WTC11 (cell line): ENCODE measurements around the gene EMILIN3. TPM values are rescaled to one million over a fixed set of nuclear protein-coding genes. Genes with fewer than 3 reads are reported as not detected.
A peak's percentile ranks its signal among the peaks of the same experiment; 100 is the strongest.

Source experiments
- ATAC-seq: fragments of 200-7000 bp; cut with Tn5 transposase; 2 replicates; pipeline ENCODE4 v1.10.0; 2021; ENCODE audit warnings: mild to moderate bottlenecking, moderate library complexity
- CTCF ChIA-PET: fragments of 300-600 bp; sonication (Branson Sonifier 250); formaldehyde crosslinking; loops from one replicate; lab custom pipeline; 2021; ENCODE audit warnings: antibody characterized with exemption; lab: Charles Lee
- POLR2A ChIA-PET: fragments of 350-600 bp; sonication (Branson Sonifier 250); formaldehyde crosslinking; loops from one replicate; lab custom pipeline; 2021; ENCODE audit warnings: antibody characterized with exemption; lab: Charles Lee
- DNase-seq: peaks from one replicate; pipeline ENCODE4 v3.0.0; 2021; ENCODE audit warnings: low spot score
- H3K27ac Mint-ChIP-seq: 2 replicates; pipeline ENCODE4 v1.8.0; 2021; ENCODE audit warnings: mixed read lengths
- H3K27me3 Mint-ChIP-seq: 2 replicates; pipeline ENCODE4 v1.8.0; 2021; ENCODE audit warnings: low read depth, mild to moderate bottlenecking, moderate library complexity, mixed read lengths
- H3K36me3 Mint-ChIP-seq: 2 replicates; pipeline ENCODE4 v1.8.0; 2021; ENCODE audit warnings: mixed read lengths
- H3K4me1 Mint-ChIP-seq: 2 replicates; pipeline ENCODE4 v1.8.0; 2022; ENCODE audit warnings: mixed read lengths
- H3K4me3 Mint-ChIP-seq: 2 replicates; pipeline ENCODE4 v1.8.0; 2021; ENCODE audit warnings: mild to moderate bottlenecking, moderate library complexity, mixed read lengths
- H3K9me3 Mint-ChIP-seq: 2 replicates; pipeline ENCODE4 v1.8.0; 2021; ENCODE audit warnings: mixed read lengths
- CBFB ChIP-seq: sonication (generic); formaldehyde crosslinking; IDR thresholded peaks from 2 replicates; pipeline ENCODE4 v1.8.1; 2022; ENCODE audit warnings: mild to moderate bottlenecking, low read depth, missing genetic modification reagents
- ELF4 ChIP-seq: sonication (generic); formaldehyde crosslinking; IDR thresholded peaks from 2 replicates; pipeline ENCODE4 v1.8.1; 2022; ENCODE audit warnings: low read depth, mild to moderate bottlenecking, moderate library complexity, missing genetic modification reagents
- FOXJ3 ChIP-seq: sonication (generic); formaldehyde crosslinking; IDR thresholded peaks from 2 replicates; pipeline ENCODE4 v1.9.0; 2021; ENCODE audit warnings: missing genetic modification reagents, mild to moderate bottlenecking, borderline replicate concordance
- NFE2L1 ChIP-seq: sonication (generic); formaldehyde crosslinking; IDR thresholded peaks from 2 replicates; pipeline ENCODE4 v1.8.1; 2023; ENCODE audit warnings: missing genetic modification reagents
- NR1H2 ChIP-seq: sonication (generic); formaldehyde crosslinking; IDR thresholded peaks from 2 replicates; pipeline ENCODE4 v1.9.0; 2021; ENCODE audit warnings: mild to moderate bottlenecking, moderate library complexity, missing genetic modification reagents
- SMAD3 ChIP-seq: sonication (generic); formaldehyde crosslinking; IDR thresholded peaks from 2 replicates; pipeline ENCODE4 v1.8.0; 2022; ENCODE audit warnings: missing genetic modification reagents, mild to moderate bottlenecking, borderline replicate concordance
- TP53 ChIP-seq: sonication (generic); formaldehyde crosslinking; IDR thresholded peaks from 2 replicates; pipeline ENCODE4 v1.8.1; 2023; ENCODE audit warnings: mild to moderate bottlenecking, missing genetic modification reagents
- ZNF121 ChIP-seq: sonication (generic); formaldehyde crosslinking; IDR thresholded peaks from 2 replicates; pipeline ENCODE4 v1.8.0; 2023; ENCODE audit warnings: missing genetic modification reagents
- ZNF671 ChIP-seq: fragments of 250-450 bp; sonication (Bioruptor Pico); IDR thresholded peaks from 2 replicates; pipeline ENCODE4 v1.8.0; 2021; ENCODE audit warnings: mild to moderate bottlenecking
- total RNA-seq: library from RNA; stranded (reverse); gene quantifications from 3 replicates; pipeline ENCODE4 v1.2.3, GENCODE V29; 2021
- TF ChIP-seq, protein P1 (sequence below): sonication (generic); formaldehyde crosslinking; IDR thresholded peaks from 2 replicates; pipeline ENCODE4 v1.8.0; 2023; ENCODE audit warnings: mild to moderate bottlenecking, missing genetic modification reagents
- TF ChIP-seq, protein P2 (sequence below): sonication (generic); formaldehyde crosslinking; conservative IDR thresholded peaks from 2 replicates; pipeline ENCODE4 v1.8.1; 2023; ENCODE audit warnings: mild to moderate bottlenecking, low read depth, missing genetic modification reagents, moderate library complexity
- TF ChIP-seq, protein P3 (sequence below): sonication (generic); formaldehyde crosslinking; IDR thresholded peaks from 2 replicates; pipeline ENCODE4 v1.8.0; 2022; ENCODE audit warnings: missing genetic modification reagents
- TF ChIP-seq, protein P4 (sequence below): sonication (generic); formaldehyde crosslinking; IDR thresholded peaks from 2 replicates; pipeline ENCODE4 v1.8.0; 2023; ENCODE audit warnings: missing genetic modification reagents
- TF ChIP-seq, protein P5 (sequence below): fragments of 250-450 bp; sonication (Bioruptor Pico); IDR thresholded peaks from 2 replicates; pipeline ENCODE4 v1.9.0; 2021; ENCODE audit warnings: moderate library complexity, mild to moderate bottlenecking, inconsistent platforms, borderline replicate concordance
- TF ChIP-seq, protein P6 (sequence below): sonication (generic); formaldehyde crosslinking; IDR thresholded peaks from 2 replicates; pipeline ENCODE4 v1.8.0; 2022; ENCODE audit warnings: mild to moderate bottlenecking, missing genetic modification reagents
- TF ChIP-seq, protein P7 (sequence below): fragments of 250-450 bp; sonication (Bioruptor Pico); IDR thresholded peaks from 2 replicates; pipeline ENCODE4 v1.9.0; 2021; ENCODE audit warnings: mild to moderate bottlenecking, borderline replicate concordance
- TF ChIP-seq, protein P8 (sequence below): sonication (generic); formaldehyde crosslinking; conservative IDR thresholded peaks from 2 replicates; pipeline ENCODE4 v1.8.1; 2022; ENCODE audit warnings: mild to moderate bottlenecking, missing genetic modification reagents

The EMILIN3 gene
- total RNA-seq, 1 experiment from 2014 or later = 5.5 TPM

DNA sequence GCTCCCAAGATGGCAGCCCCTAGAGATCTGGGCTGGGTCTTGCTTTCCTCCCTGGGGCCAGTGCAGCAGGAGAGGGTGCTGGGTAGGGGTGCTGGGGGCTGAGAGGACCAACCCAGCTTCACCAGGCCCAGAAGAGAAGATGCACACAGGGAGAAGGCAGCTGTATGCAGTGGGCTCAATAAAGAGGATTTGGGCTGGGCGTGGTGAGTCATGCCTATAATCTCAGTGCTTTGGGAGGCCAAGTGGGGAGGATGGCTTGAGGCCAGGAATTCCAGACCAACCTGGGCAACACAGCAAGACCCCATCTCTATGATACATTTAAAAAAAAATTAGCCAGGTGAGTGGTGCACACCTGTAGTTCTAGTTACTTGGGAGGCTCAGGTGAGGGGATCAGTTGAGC, 25.7 kb upstream of the EMILIN3 start:
- H3K4me1 Mint-ChIP-seq = peaks cover 25% of the 10 kb centered on the region
- ChIA-PET POLR2A (no interaction called here), CTCF (no interaction called here)
- H3K27me3 Mint-ChIP-seq = no peaks in the 10 kb centered on the region; the same call in 1 of the 2 replicates
- DNase-seq (no peak), ATAC-seq (no peak)
- H3K27ac Mint-ChIP-seq = no peak overlapping the region
- no peaks in the 10 kb centered on the region for H3K9me3 Mint-ChIP-seq
- no peaks in the 10 kb centered on the region for H3K36me3 Mint-ChIP-seq
- TF ChIP-seq NFE2L1 (CRISPR knock-in tag) (no peak), ZNF121 (CRISPR knock-in tag) (peak; percentile 72)
- TF ChIP-seq, protein P1, sequence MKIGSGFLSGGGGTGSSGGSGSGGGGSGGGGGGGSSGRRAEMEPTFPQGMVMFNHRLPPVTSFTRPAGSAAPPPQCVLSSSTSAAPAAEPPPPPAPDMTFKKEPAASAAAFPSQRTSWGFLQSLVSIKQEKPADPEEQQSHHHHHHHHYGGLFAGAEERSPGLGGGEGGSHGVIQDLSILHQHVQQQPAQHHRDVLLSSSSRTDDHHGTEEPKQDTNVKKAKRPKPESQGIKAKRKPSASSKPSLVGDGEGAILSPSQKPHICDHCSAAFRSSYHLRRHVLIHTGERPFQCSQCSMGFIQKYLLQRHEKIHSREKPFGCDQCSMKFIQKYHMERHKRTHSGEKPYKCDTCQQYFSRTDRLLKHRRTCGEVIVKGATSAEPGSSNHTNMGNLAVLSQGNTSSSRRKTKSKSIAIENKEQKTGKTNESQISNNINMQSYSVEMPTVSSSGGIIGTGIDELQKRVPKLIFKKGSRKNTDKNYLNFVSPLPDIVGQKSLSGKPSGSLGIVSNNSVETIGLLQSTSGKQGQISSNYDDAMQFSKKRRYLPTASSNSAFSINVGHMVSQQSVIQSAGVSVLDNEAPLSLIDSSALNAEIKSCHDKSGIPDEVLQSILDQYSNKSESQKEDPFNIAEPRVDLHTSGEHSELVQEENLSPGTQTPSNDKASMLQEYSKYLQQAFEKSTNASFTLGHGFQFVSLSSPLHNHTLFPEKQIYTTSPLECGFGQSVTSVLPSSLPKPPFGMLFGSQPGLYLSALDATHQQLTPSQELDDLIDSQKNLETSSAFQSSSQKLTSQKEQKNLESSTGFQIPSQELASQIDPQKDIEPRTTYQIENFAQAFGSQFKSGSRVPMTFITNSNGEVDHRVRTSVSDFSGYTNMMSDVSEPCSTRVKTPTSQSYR (CRISPR knock-in tag) = no peak
- no peak overlapping the region for H3K4me3 Mint-ChIP-seq

DNA sequence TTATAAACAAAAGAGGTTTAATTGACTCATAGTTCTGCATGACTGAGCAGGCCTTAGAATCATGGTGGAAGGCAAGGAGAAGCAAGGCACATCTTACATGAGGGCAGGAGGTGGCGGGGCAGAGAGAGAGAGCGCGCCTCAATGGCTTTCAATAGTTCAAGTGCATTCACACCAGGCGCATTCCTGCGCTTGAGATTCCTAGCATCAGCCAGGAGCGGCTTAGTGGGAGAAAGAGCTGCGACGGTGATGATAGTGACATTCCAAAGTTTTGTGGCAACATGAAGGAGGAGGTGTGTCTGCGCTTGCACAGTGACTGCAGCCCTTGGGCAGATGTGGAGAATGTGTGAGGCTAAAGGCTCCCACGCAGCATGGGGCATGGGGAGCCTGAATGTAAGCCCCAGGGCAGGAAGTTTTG, 25.0 kb upstream of the EMILIN3 start:
- no peak for ATAC-seq
- ChIA-PET CTCF (no interaction called here), POLR2A (no interaction called here)
- H3K36me3 Mint-ChIP-seq = no peaks in the 10 kb centered on the region
- no peak for DNase-seq
- peaks cover 25% of the 10 kb centered on the region for H3K4me1 Mint-ChIP-seq
- H3K9me3 Mint-ChIP-seq = no peaks in the 10 kb centered on the region
- H3K4me3 Mint-ChIP-seq = no peak overlapping the region
- TF ChIP-seq, protein P2, sequence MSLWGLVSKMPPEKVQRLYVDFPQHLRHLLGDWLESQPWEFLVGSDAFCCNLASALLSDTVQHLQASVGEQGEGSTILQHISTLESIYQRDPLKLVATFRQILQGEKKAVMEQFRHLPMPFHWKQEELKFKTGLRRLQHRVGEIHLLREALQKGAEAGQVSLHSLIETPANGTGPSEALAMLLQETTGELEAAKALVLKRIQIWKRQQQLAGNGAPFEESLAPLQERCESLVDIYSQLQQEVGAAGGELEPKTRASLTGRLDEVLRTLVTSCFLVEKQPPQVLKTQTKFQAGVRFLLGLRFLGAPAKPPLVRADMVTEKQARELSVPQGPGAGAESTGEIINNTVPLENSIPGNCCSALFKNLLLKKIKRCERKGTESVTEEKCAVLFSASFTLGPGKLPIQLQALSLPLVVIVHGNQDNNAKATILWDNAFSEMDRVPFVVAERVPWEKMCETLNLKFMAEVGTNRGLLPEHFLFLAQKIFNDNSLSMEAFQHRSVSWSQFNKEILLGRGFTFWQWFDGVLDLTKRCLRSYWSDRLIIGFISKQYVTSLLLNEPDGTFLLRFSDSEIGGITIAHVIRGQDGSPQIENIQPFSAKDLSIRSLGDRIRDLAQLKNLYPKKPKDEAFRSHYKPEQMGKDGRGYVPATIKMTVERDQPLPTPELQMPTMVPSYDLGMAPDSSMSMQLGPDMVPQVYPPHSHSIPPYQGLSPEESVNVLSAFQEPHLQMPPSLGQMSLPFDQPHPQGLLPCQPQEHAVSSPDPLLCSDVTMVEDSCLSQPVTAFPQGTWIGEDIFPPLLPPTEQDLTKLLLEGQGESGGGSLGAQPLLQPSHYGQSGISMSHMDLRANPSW = no peak
- TF ChIP-seq, protein P3, sequence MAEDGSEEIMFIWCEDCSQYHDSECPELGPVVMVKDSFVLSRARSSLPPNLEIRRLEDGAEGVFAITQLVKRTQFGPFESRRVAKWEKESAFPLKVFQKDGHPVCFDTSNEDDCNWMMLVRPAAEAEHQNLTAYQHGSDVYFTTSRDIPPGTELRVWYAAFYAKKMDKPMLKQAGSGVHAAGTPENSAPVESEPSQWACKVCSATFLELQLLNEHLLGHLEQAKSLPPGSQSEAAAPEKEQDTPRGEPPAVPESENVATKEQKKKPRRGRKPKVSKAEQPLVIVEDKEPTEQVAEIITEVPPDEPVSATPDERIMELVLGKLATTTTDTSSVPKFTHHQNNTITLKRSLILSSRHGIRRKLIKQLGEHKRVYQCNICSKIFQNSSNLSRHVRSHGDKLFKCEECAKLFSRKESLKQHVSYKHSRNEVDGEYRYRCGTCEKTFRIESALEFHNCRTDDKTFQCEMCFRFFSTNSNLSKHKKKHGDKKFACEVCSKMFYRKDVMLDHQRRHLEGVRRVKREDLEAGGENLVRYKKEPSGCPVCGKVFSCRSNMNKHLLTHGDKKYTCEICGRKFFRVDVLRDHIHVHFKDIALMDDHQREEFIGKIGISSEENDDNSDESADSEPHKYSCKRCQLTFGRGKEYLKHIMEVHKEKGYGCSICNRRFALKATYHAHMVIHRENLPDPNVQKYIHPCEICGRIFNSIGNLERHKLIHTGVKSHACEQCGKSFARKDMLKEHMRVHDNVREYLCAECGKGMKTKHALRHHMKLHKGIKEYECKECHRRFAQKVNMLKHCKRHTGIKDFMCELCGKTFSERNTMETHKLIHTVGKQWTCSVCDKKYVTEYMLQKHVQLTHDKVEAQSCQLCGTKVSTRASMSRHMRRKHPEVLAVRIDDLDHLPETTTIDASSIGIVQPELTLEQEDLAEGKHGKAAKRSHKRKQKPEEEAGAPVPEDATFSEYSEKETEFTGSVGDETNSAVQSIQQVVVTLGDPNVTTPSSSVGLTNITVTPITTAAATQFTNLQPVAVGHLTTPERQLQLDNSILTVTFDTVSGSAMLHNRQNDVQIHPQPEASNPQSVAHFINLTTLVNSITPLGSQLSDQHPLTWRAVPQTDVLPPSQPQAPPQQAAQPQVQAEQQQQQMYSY (CRISPR knock-in tag) = no peak
- TF ChIP-seq ZNF671 (no peak), NR1H2 (no peak), ELF4 (CRISPR knock-in tag) (no peak), FOXJ3 (CRISPR knock-in tag) (no peak), SMAD3 (no peak), TP53 (no peak), CBFB (CRISPR knock-in tag) (no peak)
- TF ChIP-seq, protein P4, sequence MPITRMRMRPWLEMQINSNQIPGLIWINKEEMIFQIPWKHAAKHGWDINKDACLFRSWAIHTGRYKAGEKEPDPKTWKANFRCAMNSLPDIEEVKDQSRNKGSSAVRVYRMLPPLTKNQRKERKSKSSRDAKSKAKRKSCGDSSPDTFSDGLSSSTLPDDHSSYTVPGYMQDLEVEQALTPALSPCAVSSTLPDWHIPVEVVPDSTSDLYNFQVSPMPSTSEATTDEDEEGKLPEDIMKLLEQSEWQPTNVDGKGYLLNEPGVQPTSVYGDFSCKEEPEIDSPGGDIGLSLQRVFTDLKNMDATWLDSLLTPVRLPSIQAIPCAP (CRISPR knock-in tag) = no peak
- TF ChIP-seq, protein P5, sequence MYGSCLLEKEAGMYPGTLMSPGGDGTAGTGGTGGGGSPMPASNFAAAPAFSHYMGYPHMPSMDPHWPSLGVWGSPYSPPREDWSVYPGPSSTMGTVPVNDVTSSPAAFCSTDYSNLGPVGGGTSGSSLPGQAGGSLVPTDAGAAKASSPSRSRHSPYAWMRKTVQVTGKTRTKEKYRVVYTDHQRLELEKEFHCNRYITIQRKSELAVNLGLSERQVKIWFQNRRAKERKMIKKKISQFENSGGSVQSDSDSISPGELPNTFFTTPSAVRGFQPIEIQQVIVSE = no peak
- TF ChIP-seq, protein P6, sequence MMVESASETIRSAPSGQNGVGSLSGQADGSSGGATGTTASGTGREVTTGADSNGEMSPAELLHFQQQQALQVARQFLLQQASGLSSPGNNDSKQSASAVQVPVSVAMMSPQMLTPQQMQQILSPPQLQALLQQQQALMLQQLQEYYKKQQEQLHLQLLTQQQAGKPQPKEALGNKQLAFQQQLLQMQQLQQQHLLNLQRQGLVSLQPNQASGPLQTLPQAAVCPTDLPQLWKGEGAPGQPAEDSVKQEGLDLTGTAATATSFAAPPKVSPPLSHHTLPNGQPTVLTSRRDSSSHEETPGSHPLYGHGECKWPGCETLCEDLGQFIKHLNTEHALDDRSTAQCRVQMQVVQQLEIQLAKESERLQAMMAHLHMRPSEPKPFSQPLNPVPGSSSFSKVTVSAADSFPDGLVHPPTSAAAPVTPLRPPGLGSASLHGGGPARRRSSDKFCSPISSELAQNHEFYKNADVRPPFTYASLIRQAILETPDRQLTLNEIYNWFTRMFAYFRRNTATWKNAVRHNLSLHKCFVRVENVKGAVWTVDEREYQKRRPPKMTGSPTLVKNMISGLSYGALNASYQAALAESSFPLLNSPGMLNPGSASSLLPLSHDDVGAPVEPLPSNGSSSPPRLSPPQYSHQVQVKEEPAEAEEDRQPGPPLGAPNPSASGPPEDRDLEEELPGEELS (CRISPR knock-in tag) = no peak
- TF ChIP-seq, protein P7, sequence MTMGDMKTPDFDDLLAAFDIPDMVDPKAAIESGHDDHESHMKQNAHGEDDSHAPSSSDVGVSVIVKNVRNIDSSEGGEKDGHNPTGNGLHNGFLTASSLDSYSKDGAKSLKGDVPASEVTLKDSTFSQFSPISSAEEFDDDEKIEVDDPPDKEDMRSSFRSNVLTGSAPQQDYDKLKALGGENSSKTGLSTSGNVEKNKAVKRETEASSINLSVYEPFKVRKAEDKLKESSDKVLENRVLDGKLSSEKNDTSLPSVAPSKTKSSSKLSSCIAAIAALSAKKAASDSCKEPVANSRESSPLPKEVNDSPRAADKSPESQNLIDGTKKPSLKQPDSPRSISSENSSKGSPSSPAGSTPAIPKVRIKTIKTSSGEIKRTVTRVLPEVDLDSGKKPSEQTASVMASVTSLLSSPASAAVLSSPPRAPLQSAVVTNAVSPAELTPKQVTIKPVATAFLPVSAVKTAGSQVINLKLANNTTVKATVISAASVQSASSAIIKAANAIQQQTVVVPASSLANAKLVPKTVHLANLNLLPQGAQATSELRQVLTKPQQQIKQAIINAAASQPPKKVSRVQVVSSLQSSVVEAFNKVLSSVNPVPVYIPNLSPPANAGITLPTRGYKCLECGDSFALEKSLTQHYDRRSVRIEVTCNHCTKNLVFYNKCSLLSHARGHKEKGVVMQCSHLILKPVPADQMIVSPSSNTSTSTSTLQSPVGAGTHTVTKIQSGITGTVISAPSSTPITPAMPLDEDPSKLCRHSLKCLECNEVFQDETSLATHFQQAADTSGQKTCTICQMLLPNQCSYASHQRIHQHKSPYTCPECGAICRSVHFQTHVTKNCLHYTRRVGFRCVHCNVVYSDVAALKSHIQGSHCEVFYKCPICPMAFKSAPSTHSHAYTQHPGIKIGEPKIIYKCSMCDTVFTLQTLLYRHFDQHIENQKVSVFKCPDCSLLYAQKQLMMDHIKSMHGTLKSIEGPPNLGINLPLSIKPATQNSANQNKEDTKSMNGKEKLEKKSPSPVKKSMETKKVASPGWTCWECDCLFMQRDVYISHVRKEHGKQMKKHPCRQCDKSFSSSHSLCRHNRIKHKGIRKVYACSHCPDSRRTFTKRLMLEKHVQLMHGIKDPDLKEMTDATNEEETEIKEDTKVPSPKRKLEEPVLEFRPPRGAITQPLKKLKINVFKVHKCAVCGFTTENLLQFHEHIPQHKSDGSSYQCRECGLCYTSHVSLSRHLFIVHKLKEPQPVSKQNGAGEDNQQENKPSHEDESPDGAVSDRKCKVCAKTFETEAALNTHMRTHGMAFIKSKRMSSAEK (CRISPR knock-in tag) = no peak
- TF ChIP-seq, protein P8, sequence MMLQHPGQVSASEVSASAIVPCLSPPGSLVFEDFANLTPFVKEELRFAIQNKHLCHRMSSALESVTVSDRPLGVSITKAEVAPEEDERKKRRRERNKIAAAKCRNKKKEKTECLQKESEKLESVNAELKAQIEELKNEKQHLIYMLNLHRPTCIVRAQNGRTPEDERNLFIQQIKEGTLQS (CRISPR knock-in tag) = no peak
- no peaks in the 10 kb centered on the region; the same call in 1 of the 2 replicates for H3K27me3 Mint-ChIP-seq
- peak overlapping the region; percentile 26; the same call in 1 of the 2 replicates for H3K27ac Mint-ChIP-seq
